ENCODE results near the gene PTPN14.

DNA sequence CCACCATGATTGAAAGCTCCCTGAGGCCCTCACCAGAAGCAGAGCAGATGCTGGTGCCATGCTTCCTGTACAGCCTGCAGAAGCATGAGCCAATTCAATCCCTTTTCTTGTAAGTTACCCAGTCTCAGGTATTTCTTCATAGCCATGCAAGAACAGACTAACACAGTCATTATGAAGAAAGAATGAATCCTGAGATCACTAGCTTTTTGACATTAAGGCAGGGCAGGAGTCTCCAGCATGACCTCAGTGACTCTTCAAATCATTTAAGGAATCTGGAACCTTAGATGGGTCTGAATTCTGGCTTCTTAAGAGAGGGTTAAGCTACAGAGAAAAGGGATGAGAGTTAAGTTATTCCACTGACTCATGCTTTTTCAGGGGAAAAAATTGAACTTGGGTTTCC lies 79.0 kb downstream of the PTPN14 start:
- TF ChIP-seq, protein P1, sequence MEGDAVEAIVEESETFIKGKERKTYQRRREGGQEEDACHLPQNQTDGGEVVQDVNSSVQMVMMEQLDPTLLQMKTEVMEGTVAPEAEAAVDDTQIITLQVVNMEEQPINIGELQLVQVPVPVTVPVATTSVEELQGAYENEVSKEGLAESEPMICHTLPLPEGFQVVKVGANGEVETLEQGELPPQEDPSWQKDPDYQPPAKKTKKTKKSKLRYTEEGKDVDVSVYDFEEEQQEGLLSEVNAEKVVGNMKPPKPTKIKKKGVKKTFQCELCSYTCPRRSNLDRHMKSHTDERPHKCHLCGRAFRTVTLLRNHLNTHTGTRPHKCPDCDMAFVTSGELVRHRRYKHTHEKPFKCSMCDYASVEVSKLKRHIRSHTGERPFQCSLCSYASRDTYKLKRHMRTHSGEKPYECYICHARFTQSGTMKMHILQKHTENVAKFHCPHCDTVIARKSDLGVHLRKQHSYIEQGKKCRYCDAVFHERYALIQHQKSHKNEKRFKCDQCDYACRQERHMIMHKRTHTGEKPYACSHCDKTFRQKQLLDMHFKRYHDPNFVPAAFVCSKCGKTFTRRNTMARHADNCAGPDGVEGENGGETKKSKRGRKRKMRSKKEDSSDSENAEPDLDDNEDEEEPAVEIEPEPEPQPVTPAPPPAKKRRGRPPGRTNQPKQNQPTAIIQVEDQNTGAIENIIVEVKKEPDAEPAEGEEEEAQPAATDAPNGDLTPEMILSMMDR (tag by site-specific recombination; IDR thresholded peaks at IDR 0.05) = no peak
- TF ChIP-seq ZNF138 (tag by site-specific recombination; IDR thresholded peaks at IDR 0.05; ENCODE audit: borderline replicate concordance) (no peak), TCF7L2 (IDR thresholded peaks at IDR 0.05; ENCODE audit: borderline replicate concordance, low read depth, low read length) (no peak), ZBTB7A (tag by site-specific recombination; IDR thresholded peaks at IDR 0.05; ENCODE audit: low read depth) (no peak), ZNF324 (tag by site-specific recombination; IDR thresholded peaks at IDR 0.05) (no peak), ZBTB20 (tag by site-specific recombination; IDR thresholded peaks at IDR 0.05) (no peak), YY1 (tag by site-specific recombination; IDR thresholded peaks at IDR 0.05) (no peak), ZNF24 (tag by site-specific recombination; IDR thresholded peaks at IDR 0.05) (no peak)
- TF ChIP-seq, protein P2, sequence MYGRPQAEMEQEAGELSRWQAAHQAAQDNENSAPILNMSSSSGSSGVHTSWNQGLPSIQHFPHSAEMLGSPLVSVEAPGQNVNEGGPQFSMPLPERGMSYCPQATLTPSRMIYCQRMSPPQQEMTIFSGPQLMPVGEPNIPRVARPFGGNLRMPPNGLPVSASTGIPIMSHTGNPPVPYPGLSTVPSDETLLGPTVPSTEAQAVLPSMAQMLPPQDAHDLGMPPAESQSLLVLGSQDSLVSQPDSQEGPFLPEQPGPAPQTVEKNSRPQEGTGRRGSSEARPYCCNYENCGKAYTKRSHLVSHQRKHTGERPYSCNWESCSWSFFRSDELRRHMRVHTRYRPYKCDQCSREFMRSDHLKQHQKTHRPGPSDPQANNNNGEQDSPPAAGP (tag by site-specific recombination; IDR thresholded peaks at IDR 0.05) = no peak
- TF ChIP-seq, protein P3, sequence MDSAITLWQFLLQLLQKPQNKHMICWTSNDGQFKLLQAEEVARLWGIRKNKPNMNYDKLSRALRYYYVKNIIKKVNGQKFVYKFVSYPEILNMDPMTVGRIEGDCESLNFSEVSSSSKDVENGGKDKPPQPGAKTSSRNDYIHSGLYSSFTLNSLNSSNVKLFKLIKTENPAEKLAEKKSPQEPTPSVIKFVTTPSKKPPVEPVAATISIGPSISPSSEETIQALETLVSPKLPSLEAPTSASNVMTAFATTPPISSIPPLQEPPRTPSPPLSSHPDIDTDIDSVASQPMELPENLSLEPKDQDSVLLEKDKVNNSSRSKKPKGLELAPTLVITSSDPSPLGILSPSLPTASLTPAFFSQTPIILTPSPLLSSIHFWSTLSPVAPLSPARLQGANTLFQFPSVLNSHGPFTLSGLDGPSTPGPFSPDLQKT (IDR thresholded peaks at IDR 0.05; ENCODE audit: borderline replicate concordance, low read depth, low read length) = no peak
- TF ChIP-seq, protein P4, sequence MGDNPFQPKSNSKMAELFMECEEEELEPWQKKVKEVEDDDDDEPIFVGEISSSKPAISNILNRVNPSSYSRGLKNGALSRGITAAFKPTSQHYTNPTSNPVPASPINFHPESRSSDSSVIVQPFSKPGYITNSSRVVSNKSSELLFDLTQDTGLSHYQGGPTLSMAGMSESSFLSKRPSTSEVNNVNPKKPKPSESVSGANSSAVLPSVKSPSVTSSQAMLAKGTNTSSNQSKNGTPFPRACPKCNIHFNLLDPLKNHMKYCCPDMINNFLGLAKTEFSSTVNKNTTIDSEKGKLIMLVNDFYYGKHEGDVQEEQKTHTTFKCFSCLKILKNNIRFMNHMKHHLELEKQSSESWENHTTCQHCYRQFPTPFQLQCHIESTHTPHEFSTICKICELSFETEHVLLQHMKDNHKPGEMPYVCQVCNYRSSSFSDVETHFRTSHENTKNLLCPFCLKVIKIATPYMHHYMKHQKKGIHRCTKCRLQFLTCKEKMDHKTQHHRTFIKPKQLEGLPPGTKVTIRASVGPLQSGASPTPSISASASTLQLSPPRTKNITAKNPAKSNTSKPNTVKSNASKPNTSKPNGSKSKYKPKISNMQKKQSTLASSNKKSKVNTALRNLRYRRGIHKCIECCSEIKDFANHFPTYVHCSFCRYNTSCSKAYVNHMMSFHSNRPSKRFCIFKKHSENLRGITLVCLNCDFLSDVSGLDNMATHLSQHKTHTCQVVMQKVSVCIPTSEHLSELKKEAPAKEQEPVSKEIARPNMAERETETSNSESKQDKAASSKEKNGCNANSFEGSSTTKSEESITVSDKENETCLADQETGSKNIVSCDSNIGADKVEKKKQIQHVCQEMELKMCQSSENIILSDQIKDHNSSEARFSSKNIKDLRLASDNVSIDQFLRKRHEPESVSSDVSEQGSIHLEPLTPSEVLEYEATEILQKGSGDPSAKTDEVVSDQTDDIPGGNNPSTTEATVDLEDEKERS (tag by site-specific recombination; IDR thresholded peaks at IDR 0.05) = no peak

Data from HEK293 (cell line).